HTERT RPE-1 (cell line): Measurements from ENCODE around the gene PGA5.

Source experiments
- in situ Hi-C: fragments of 300-500 bp; cut with MboI; formaldehyde crosslinking; loops from 4 replicates; pipeline ENCODE4 v1.14.3; 2020; ENCODE audit warnings: low sequenced_read_pairs

PGA5 gene

GRCh38 chr11:61266602-61267001 lies 25.6 kb downstream of the PGA5 start:
- in situ Hi-C loops = no loop called here

DNA sequence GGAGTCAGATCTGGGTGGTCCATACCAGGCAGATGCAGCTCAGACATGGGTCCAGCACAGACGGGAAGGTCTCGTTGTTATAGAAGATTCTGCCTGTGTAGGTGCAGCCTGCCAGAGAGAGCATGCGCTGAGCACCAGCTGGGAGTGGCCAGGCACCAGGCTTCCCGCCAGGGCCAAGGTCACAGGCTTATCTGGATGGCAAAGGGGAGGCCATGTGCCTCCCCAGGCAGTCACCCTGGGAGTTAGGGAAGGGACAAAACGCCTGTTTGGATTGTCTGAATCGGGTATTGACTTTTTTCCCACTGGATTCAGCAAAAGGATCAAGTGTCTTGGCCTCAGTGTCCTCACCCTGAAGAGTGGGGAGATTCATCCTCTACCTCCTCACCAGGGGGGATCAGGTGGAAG lies 26.5 kb downstream of the PGA5 start:
- in situ Hi-C loops = no loop called here

DNA sequence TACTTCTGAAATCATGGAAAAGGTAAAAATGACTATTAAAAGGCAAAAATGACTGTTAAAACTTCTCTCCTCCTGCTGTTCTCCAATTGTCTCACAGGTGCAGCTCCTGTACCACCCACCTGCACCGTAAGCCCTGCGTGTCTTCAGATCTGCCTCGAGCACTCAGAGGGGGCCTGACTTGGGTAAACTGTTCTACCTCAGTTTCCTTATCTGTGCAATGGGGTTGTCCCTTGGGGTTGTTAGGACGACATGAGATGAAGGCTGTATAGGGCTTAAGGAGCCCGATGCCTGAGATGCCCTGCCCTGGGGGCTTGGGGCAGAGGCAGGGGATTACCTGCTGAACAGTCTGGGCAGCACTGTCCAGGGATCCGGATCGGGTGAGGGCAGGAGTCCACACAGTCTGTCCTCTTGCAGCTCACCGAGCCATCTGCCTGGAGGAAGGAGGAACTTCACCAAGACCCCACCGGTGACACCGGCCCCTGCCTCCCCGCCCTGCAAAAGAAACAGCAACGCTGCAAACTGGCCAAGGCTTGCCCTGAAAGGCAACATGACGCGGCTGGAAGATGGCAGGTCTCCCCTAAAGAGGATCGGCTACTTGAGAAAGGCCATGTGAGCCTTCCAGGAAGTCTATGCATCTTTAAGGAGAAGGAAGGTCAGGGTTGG lies 27.7 kb downstream of the PGA5 start:
- in situ Hi-C loops = no loop called here

- in situ Hi-C loops = no loop called here
Observed at GRCh38 chr11:61270354-61271076, 29.5 kb downstream of the PGA5 start.

- in situ Hi-C loops = no loop called here
Observed at GRCh38 chr11:61272731-61273130, 31.8 kb downstream of the PGA5 start.

GRCh38 chr11:61273178-61274078 lies 32.5 kb downstream of the PGA5 start:
- in situ Hi-C loops = no loop called here

GRCh38 chr11:61274084-61274483 lies 33.1 kb downstream of the PGA5 start:
- in situ Hi-C loops = no loop called here

GRCh38 chr11:61275191-61275590 lies 34.2 kb downstream of the PGA5 start:
- in situ Hi-C loops = no loop called here

GRCh38 chr11:61277186-61278000 lies 36.4 kb downstream of the PGA5 start:
- in situ Hi-C loops = no loop called here

GRCh38 chr11:61278001-61278470 lies 37.1 kb downstream of the PGA5 start:
- in situ Hi-C loops = no loop called here

DNA sequence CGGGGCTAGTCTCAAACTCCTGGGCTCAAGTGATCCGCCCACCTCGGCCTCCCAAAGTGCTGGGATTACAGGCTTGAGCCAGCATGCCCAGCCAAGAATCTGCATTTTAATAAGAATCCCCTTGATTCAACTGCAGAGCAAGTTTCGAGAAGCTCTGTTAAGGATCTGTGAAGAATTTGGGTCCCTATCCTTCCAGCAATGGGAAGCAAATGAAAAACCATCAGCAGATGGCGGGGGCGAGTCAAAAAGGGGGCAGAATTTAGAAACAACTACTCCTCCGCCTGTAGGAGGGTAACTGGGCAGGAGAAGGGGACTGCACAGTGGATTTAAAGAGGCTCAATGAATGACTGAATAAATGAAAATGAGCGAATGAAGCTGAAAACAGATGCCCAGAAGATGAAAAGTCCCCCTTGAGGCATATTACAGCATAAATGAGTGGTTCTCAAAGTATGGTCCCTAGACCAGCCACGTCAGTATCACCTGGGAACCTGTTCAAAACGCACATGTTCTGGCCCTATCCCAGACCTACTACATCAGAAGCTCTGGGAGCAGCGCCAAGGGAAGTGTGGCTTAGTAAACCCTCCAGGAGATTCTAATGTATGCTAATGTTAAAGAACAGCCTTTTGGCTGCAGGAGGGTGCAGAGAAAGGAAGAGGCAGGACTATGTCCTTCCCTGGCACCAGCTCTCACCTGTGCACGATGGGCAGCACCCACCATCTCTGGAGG lies 39.1 kb downstream of the PGA5 start:
- in situ Hi-C loops = no loop called here

DNA sequence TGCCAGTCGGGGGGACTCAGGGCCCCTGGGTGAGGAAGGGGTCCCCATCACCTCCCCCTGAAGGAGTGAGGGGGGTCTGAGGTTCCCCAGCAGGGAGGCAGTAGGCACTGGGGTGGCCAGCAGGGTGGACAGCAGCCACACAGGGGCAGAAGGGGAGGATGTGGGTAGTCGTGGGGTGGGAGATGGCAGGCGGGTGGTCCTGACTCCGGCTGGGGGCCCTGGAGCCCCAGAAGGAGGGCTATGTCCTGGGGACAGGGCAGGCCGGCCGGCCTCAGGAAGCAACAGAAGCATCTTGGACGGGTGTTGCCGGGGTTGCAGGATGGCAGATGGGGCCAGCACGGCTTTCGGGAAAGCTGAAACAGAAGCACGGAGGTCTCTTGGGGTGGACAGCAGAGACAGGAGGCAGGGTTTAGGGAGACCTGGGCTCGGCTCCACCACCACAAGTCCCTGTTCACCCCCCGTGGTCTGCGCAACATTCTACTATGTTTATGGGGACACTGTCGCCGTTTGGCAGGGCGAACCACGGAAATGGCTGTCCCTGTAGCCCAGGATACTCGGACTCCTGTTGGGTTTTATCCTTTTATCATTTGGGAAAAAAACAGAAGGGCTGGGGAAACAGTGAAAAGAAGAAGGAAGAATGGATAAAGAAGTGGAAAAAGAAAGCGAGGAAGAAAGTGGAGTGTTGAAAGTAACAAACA lies 40.1 kb downstream of the PGA5 start:
- in situ Hi-C loops = no loop called here

- in situ Hi-C loops = no loop called here
Observed at GRCh38 chr11:61281581-61282250, 40.7 kb downstream of the PGA5 start.

DNA sequence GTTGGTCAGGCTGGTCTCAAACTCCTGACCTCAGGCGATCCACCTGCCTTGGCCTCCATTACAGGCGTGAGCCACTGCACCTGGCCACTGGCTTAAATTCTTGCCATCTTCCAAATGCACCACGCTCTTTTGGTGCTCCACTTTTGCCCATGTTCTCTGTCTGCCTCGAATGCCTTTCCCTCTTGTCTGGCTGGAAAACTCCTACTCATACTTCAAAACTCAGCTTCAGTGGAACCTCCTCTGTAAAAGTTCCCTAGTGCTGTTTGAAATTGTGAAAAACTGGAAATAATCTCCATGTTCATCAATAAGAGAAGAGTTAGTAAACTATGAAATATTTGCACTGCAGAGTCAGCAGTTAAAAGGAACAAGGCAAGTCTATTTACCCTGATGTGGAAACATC lies 42.6 kb downstream of the PGA5 start:
- in situ Hi-C loops = no loop called here

DNA sequence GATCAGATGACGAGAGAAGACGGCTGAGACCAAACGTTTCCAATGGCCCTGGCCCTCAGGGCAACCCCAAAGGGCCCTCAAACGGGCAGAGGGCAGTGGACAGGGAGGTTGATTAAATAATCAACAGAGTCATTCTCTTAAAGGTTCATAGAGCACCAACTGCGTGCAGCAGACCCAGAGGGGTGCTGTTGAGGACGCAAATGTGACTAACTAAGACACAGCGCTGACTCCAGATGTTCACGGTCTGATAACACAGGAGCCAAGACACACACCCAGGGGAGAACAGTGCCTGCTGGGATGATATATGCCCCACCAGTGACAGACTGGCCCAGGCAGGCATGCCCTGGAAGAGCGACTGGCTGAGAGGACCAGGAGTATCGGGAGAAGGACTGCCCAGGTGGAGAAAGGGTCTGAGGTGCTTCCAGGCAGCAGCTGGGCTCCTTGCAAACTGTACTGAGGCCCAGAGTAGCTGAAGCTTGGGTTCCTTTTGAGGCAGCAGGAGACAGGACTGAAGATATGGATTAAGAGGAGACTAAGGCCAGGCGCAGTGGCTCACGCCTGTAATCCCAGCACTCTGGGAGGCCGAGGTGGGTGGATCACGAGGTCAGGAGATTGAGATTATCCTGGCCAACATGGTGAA lies 46.5 kb downstream of the PGA5 start:
- in situ Hi-C loops = no loop called here

- in situ Hi-C loops = no loop called here
Observed at GRCh38 chr11:61290905-61291690, 50.1 kb downstream of the PGA5 start.

- in situ Hi-C loops = no loop called here
Observed at GRCh38 chr11:61292356-61292755, 51.4 kb downstream of the PGA5 start.
